ENCODE data around the gene QSER1. TPM values are rescaled to one million over a fixed set of nuclear protein-coding genes. Genes with fewer than 3 reads are reported as not detected.
"Not testable (repeated sequence)": the region's sequence is repeated elsewhere in the genome, so short reads cannot be mapped to it uniquely, and the experiment has no call there.

The QSER1 gene
- total RNA-seq, 4 donors from 2014 or later, result 19.8 to 29.0 (median 22.7) TPM

GRCh38 chr11:32921204-32921603, 28.6 kb downstream of the QSER1 start:
- Histone ChIP-seq H3K27ac (no peak overlapping the region), H3K4me1 (no peaks in the 10 kb centered on the region), H3K36me3 (no peaks in the 10 kb centered on the region), H3K4me3 (no peak overlapping the region), H3K27me3 (no peaks in the 10 kb centered on the region), H3K9me3 (no peaks in the 10 kb centered on the region)
- WGBS, 2 donors (ENCODE audit: low coverage in 1 of 2), result 53 to 60% methylated on average over 1 of the region's 1 CpG
- no peak for ATAC-seq
- TF ChIP-seq POLR2A (IDR thresholded peaks at IDR 0.05) (no peak), POLR2AphosphoS5 (IDR thresholded peaks at IDR 0.05) (no peak), CTCF (IDR thresholded peaks at IDR 0.05) (no peak), EP300 (IDR thresholded peaks at IDR 0.05) (no peak)

DNA sequence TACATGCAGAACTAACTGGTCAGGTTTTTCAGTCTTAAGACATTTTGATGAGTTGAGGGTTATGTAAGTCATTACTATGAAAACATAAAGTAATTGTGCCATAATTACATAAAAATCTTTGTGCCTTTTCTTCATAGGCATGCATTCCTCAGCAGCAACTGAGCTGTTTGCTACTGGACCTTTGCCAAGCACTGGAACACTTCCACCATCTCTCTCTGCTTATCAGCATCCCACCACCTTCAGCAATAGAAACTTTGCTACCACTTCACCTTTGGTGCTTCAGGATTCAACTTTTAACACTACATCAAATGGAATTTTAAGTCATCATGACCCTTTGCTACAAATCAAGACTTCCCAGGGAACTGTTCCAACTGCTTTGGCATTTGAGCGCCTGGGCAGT, 39.0 kb downstream of the QSER1 start:
- TF ChIP-seq POLR2A (IDR thresholded peaks at IDR 0.05), result no peak
- Histone ChIP-seq H3K27me3 (no peaks in the 10 kb centered on the region), H3K4me1 (no peaks in the 10 kb centered on the region), H3K4me3 (no peak overlapping the region), H3K36me3 (peaks cover 6 to 60% of the 10 kb centered on the region in 2 donors), H3K27ac (no peak overlapping the region), H3K9me3 (no peaks in the 10 kb centered on the region)
- no peak for ATAC-seq
- WGBS, 2 donors (ENCODE audit: low coverage in 1 of 2), result 100% methylated on average over 1 of the region's 1 CpG; no CpG with 5 or more reads in 1 of the 2 donors

DNA sequence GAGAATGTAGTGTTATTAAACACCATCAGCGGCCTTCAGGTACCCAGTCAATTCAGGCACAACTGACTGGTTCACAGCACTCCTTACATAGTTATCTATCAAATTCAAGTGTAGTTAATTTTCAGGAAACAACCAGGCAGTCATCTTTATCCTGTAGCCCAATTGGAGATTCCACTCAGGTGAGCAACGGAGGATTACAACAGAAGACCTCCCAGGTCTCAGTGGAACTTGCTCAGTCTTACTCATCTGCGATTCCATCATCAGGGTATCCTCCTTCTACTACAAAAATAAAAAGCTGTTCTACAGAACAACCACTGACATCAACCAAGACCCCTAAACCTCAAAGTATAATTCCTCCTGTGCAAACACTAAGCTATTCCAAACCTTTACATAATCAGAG, 39.6 kb downstream of the QSER1 start:
- Histone ChIP-seq H3K4me1 (no peaks in the 10 kb centered on the region), H3K27ac (no peak overlapping the region), H3K9me3 (no peaks in the 10 kb centered on the region), H3K4me3 (no peak overlapping the region), H3K27me3 (no peaks in the 10 kb centered on the region), H3K36me3 (peaks cover 6 to 64% of the 10 kb centered on the region in 2 donors)
- TF ChIP-seq EP300 (IDR thresholded peaks at IDR 0.05) (no peak), POLR2AphosphoS5 (IDR thresholded peaks at IDR 0.05) (no peak), CTCF (IDR thresholded peaks at IDR 0.05) (no peak), POLR2A (IDR thresholded peaks at IDR 0.05) (no peak)
- 92 to 97% methylated on average over 3 of the region's 3 CpGs for WGBS, 2 donors (ENCODE audit: low coverage in 1 of 2)
- no peak for ATAC-seq

DNA sequence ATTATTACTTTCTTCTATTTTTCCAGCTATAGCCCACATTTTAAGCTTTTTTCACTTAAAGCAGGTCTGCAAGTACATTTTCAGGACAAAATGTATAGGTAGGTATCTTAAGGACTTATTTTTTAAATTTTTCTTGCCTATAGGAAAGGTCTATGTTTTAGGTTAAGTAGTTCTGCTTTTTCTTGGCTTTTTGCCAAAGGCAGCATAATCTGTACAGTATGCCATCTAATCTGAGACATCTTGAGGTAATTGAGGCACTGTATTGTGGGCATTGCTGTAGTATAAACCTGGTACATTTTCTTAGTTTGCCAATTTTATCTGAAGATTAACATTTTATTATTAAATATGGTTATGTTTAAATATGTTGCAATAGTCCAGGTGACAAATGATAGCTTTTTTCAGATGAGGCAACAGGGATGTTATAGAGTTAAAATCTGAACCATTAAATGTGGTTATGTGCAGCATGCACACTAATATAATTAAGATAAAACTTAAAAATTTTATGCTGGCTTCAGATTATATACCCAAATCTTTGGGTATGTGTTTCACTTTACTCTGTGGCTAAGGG, 42.9 kb downstream of the QSER1 start:
- Histone ChIP-seq H3K4me3 (no peak overlapping the region), H3K27me3 (no peaks in the 10 kb centered on the region), H3K4me1 (no peaks in the 10 kb centered on the region), H3K27ac (no peak overlapping the region), H3K36me3 (peaks cover 6 to 59% of the 10 kb centered on the region in 2 donors), H3K9me3 (no peaks in the 10 kb centered on the region)
- ATAC-seq, result no peak
- TF ChIP-seq POLR2A (IDR thresholded peaks at IDR 0.05), result no peak
- no peak for TF ChIP-seq POLR2AphosphoS5 (IDR thresholded peaks at IDR 0.05)
- TF ChIP-seq CTCF (IDR thresholded peaks at IDR 0.05), result no peak
- no peak for TF ChIP-seq EP300 (IDR thresholded peaks at IDR 0.05)

GRCh38 chr11:32936178-32936577, 43.6 kb downstream of the QSER1 start:
- not testable (repeated sequence) for ATAC-seq, H3K4me1 ChIP-seq, H3K4me3 ChIP-seq, H3K27me3 ChIP-seq, H3K27ac ChIP-seq, H3K9me3 ChIP-seq
- 100% methylated on average over 1 of the region's 1 CpG for WGBS, 2 donors (ENCODE audit: low coverage in 1 of 2)
- peaks cover 6 to 57% of the 10 kb centered on the region in 2 donors for H3K36me3 ChIP-seq

GRCh38 chr11:32937283-32937682, 44.7 kb downstream of the QSER1 start:
- not testable (repeated sequence) for H3K4me3 ChIP-seq, H3K27ac ChIP-seq, H3K9me3 ChIP-seq, H3K4me1 ChIP-seq, ATAC-seq, H3K27me3 ChIP-seq
- peaks cover 3 to 46% of the 10 kb centered on the region in 2 donors for H3K36me3 ChIP-seq
- WGBS, 2 donors (ENCODE audit: low coverage in 1 of 2), result 100% methylated on average over 2 of the region's 3 CpGs

Measured in gastroesophageal sphincter (tissue), 4 donors.